ENCODE data around the gene DCAF6. TPM values are rescaled to one million over a fixed set of nuclear protein-coding genes. Genes with fewer than 3 reads are reported as not detected.
"Not testable (repeated sequence)": the region's sequence is repeated elsewhere in the genome, so short reads cannot be mapped to it uniquely, and the experiment has no call there.

The DCAF6 gene, protein sequence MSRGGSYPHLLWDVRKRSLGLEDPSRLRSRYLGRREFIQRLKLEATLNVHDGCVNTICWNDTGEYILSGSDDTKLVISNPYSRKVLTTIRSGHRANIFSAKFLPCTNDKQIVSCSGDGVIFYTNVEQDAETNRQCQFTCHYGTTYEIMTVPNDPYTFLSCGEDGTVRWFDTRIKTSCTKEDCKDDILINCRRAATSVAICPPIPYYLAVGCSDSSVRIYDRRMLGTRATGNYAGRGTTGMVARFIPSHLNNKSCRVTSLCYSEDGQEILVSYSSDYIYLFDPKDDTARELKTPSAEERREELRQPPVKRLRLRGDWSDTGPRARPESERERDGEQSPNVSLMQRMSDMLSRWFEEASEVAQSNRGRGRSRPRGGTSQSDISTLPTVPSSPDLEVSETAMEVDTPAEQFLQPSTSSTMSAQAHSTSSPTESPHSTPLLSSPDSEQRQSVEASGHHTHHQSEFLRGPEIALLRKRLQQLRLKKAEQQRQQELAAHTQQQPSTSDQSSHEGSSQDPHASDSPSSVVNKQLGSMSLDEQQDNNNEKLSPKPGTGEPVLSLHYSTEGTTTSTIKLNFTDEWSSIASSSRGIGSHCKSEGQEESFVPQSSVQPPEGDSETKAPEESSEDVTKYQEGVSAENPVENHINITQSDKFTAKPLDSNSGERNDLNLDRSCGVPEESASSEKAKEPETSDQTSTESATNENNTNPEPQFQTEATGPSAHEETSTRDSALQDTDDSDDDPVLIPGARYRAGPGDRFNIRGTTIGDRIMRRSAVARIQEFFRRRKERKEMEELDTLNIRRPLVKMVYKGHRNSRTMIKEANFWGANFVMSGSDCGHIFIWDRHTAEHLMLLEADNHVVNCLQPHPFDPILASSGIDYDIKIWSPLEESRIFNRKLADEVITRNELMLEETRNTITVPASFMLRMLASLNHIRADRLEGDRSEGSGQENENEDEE
- total RNA-seq, result 100 to 1,000 TPM in 3 of 4 donors, 10 to 100 TPM in 1; 99.6 to 137 (median 115) TPM

- WGBS, 2 donors (ENCODE audit: low coverage in 1 of 2), result 0% methylated on average over 20 of the region's 58 CpGs; no CpG with 5 or more reads in 1 of the 2 donors
- no peak for TF ChIP-seq CTCF (IDR thresholded peaks at IDR 0.05)
- TF ChIP-seq EP300 (IDR thresholded peaks at IDR 0.05), result no peak
- TF ChIP-seq POLR2A (IDR thresholded peaks at IDR 0.05), result peak; percentile 91 to 94
- peak; percentile 89 for TF ChIP-seq POLR2AphosphoS5 (IDR thresholded peaks at IDR 0.05)
- Histone ChIP-seq H3K27me3 (no peaks in the 10 kb centered on the region), H3K27ac (peak within 1 kb of the TSS; percentile 89 to 99 (median 98)), H3K4me1 (peaks cover 0 to 67% (median 7%) of the 10 kb centered on the region in 3 donors), H3K36me3 (no peaks in the 10 kb centered on the region), H3K9me3 (no peaks in the 10 kb centered on the region), H3K4me3 (peak within 1 kb of the TSS; percentile 95 to 100)
- peak; percentile 96 for ATAC-seq
These were observed at the start of gene DCAF6 for GRCh38 chr1:167936068-167936929. TSS of gene DCAF6 (plus strand) at chr1:167936683. CDS start at chr1:167936912, 229 bp downstream.

DNA sequence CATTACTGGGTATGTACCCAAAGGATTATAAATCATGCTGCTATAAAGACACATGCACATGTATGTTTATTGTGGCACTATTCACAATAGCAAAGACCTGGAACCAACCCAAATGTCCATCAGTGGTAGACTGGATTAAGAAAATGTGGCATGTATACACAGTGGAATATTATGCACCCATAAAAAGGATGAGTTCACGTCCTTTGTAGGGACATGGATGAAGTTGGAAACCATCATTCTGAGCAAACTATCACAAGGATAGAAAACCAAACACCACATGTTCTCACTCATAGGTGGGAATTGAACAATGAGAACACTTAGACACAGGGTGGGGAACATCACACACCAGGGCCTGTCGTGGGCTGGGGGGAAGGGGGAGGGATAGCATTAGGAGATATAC is 49.3 kb upstream of the DCAF6 start:
- H3K36me3 ChIP-seq, H3K9me3 ChIP-seq, H3K27me3 ChIP-seq, ATAC-seq, H3K27ac ChIP-seq, H3K4me3 ChIP-seq, H3K4me1 ChIP-seq: not testable (repeated sequence)
- 93% methylated on average over 2 of the region's 2 CpGs; no CpG with 5 or more reads in 1 of the 2 donors for WGBS, 2 donors (ENCODE audit: low coverage in 1 of 2)

DNA sequence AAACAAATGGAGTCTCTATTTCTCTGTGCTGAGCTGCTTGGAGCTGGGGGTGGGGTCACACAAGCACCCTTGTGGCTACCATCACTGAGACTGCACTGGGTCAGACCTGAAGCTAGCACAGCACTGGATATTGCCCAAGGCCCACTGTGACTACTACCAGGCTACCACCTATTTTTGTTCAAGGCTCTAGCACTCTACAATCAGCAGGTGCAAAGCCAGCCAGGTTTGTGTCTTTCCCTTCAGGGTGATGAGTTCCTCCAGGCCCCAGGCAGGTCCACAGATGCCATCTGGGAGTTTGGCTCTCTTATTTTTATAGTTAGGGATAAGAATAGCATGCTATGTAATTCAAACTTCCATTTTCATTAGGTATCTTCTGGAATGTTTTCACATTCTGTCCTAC is 46.1 kb upstream of the DCAF6 start:
- Histone ChIP-seq H3K36me3 (no peaks in the 10 kb centered on the region), H3K4me1 (no peaks in the 10 kb centered on the region), H3K27ac (no peak overlapping the region), H3K9me3 (no peaks in the 10 kb centered on the region), H3K27me3 (no peaks in the 10 kb centered on the region), H3K4me3 (no peak overlapping the region)
- TF ChIP-seq POLR2A (IDR thresholded peaks at IDR 0.05), result no peak
- TF ChIP-seq POLR2AphosphoS5 (IDR thresholded peaks at IDR 0.05), result no peak
- no peak for ATAC-seq

DNA sequence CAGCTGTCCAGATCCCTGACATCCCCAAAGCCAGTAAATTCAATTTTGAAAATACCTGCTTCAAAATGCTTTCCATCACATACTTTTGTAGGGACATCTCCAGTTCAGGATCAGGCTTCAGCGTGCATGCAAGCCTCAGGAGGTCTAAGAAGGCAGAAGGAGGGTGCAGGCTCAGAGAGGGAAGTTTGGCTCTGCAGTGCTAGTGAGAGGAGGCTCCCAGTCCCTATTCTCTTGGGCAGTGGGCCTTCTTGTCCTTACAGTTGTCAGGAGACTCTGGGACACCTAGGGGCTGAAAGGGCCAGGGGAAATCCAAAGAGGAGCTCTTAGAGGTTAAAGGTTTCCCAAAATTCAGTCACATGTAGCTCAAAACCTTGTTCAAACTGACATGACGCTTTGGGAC is 42.7 kb upstream of the DCAF6 start:
- no peak for TF ChIP-seq CTCF (IDR thresholded peaks at IDR 0.05)
- no peak for TF ChIP-seq POLR2AphosphoS5 (IDR thresholded peaks at IDR 0.05)
- no peak for TF ChIP-seq POLR2A (IDR thresholded peaks at IDR 0.05)
- H3K36me3 ChIP-seq, result no peaks in the 10 kb centered on the region
- no peaks in the 10 kb centered on the region for H3K4me1 ChIP-seq
- no peak overlapping the region for H3K27ac ChIP-seq
- 94 to 100% methylated on average over 1 to 2 of the region's 2 CpGs for WGBS, 2 donors (ENCODE audit: low coverage in 1 of 2)
- H3K27me3 ChIP-seq, result no peaks in the 10 kb centered on the region
- no peaks in the 10 kb centered on the region for H3K9me3 ChIP-seq
- ATAC-seq, result no peak
- no peak overlapping the region for H3K4me3 ChIP-seq

DNA sequence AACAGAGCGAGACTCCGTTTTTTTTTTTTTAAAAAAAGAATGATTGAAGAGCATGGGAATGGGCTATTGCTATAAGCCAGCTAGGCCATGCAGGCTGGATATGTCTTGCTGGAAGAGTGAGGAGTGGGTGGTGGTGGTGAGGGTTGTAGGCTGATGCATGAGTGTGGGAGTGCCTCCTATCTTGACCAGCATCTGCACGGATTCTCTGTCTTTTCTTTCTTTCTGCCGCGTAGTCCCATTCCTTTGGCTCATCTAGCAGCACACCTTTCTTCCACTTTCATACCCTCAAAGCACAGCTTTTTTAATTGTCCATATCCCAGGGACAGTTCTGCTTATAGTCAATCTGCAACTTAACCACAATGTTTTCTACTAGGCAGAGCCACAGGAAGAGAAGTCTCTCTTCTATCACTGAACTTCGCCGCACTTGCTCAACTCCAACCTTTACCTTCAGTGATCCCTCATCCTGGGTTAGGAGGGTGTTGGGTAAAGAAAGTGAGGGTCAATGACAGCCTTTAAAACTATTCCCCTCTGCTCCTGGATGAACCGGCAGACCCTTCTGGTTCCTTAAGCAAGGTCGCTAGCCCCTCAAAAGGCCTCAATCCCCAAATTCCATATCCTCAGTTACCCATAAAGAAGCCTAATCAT is 37.8 kb upstream of the DCAF6 start:
- no peaks in the 10 kb centered on the region for H3K36me3 ChIP-seq
- H3K9me3 ChIP-seq, result no peaks in the 10 kb centered on the region
- TF ChIP-seq POLR2AphosphoS5 (IDR thresholded peaks at IDR 0.05) (no peak), POLR2A (IDR thresholded peaks at IDR 0.05) (no peak), EP300 (IDR thresholded peaks at IDR 0.05) (no peak), CTCF (IDR thresholded peaks at IDR 0.05) (no peak)
- H3K27me3 ChIP-seq, result no peaks in the 10 kb centered on the region
- peaks cover 0 to 9% (median 0%) of the 10 kb centered on the region in 3 donors for H3K4me1 ChIP-seq
- no peak for ATAC-seq
- 93 to 97% methylated on average over 6 to 8 of the region's 9 CpGs for WGBS, 2 donors (ENCODE audit: low coverage in 1 of 2)
- H3K4me3 ChIP-seq, result no peak overlapping the region
- H3K27ac ChIP-seq, result no peak overlapping the region

Measured in gastroesophageal sphincter (tissue), 4 donors.